Neural cell (in vitro differentiated cells): ENCODE measurements around the gene SH3YL1. TPM values are rescaled to one million over a fixed set of nuclear protein-coding genes. Genes with fewer than 3 reads are reported as not detected.

Experiments used
- H2AFZ ChIP-seq: fragments of 200-600, 300-800 bp; sonication (generic), shearing (Covaris generic); 2 replicates; pipeline ENCODE4 v1.6.0; 2014; ENCODE audit warnings: low read depth, mild to moderate bottlenecking, antibody characterized with exemption, low read length, moderate library complexity
- H3F3A ChIP-seq: fragments of 200-600 bp; shearing (Covaris generic); 2 replicates; pipeline ENCODE4 v1.6.1; 2016; ENCODE audit warnings: mild to moderate bottlenecking, moderate library complexity, mixed read lengths, antibody characterized with exemption, low read length; ENCODE audit not compliant: insufficient read depth, poor library complexity, severe bottlenecking
- H3K27ac ChIP-seq: fragments of 200-600, 300-800 bp; sonication (generic), shearing (Covaris generic); 2 replicates; pipeline ENCODE4 v1.5.1; 2014; ENCODE audit warnings: mild to moderate bottlenecking, low read length, moderate library complexity
- H3K27me3 ChIP-seq: fragments of 300-800, 200-600 bp; sonication (generic), shearing (Covaris generic); 2 replicates; pipeline ENCODE4 v1.6.0; 2014; ENCODE audit warnings: mild to moderate bottlenecking, low read depth, low read length, moderate library complexity; ENCODE audit not compliant: insufficient read depth
- H3K36me3 ChIP-seq: fragments of 300-800, 200-600 bp; sonication (generic), shearing (Covaris generic); 2 replicates; pipeline ENCODE4 v1.5.1; 2014; ENCODE audit warnings: mild to moderate bottlenecking, antibody characterized with exemption, low read length, moderate library complexity; ENCODE audit not compliant: insufficient read depth
- H3K4me2 ChIP-seq: fragments of 300-800, 200-600 bp; sonication (generic), shearing (Covaris generic); 2 replicates; pipeline ENCODE4 v1.6.0; 2014; ENCODE audit warnings: mild to moderate bottlenecking, low read length
- H3K4me3 ChIP-seq: fragments of 300-800, 200-600 bp; sonication (generic), shearing (Covaris generic); 2 replicates; pipeline ENCODE4 v1.5.1; 2014; ENCODE audit warnings: mild to moderate bottlenecking, low read length, moderate library complexity
- H3K79me2 ChIP-seq: fragments of 200-600 bp; shearing (Covaris generic); replicated peaks from 2 replicates; pipeline ENCODE4 v1.6.0; 2014; ENCODE audit warnings: mild to moderate bottlenecking, low read length, moderate library complexity; ENCODE audit not compliant: insufficient read depth
- H3K9ac ChIP-seq: fragments of 300-800, 200-600 bp; sonication (generic), shearing (Covaris generic); 2 replicates; pipeline ENCODE4 v1.6.1; 2016; ENCODE audit warnings: mild to moderate bottlenecking, low read length, mixed read lengths
- H3K9me2 ChIP-seq: fragments of 200-600 bp; shearing (Covaris generic); 2 replicates; pipeline ENCODE4 v1.6.1; 2016; ENCODE audit warnings: mild to moderate bottlenecking, low read length, mixed read lengths; ENCODE audit not compliant: insufficient read depth
- H3K9me3 ChIP-seq: fragments of 200-600, 300-800 bp; sonication (generic), shearing (Covaris generic); 2 replicates; pipeline ENCODE4 v1.6.1; 2016; ENCODE audit warnings: mild to moderate bottlenecking, mixed run types, low read length, moderate library complexity, mixed read lengths
- H4K20me1 ChIP-seq: fragments of 200-600 bp; shearing (Covaris generic); 2 replicates; pipeline ENCODE4 v1.6.1; 2016; ENCODE audit warnings: mild to moderate bottlenecking, mixed run types; ENCODE audit not compliant: insufficient read depth
- EP300 ChIP-seq: fragments of 450-650 bp; conservative IDR thresholded peaks from 2 replicates; pipeline ENCODE4 v1.6.1; 2014; ENCODE audit warnings: antibody characterized with exemption, mild to moderate bottlenecking, moderate library complexity; ENCODE audit not compliant: poor library complexity, severe bottlenecking
- EZH2 ChIP-seq: fragments of 200-600, 300-800 bp; shearing (Covaris generic), sonication (generic); IDR thresholded peaks from 2 replicates; pipeline ENCODE4 v1.6.1; 2014; ENCODE audit warnings: antibody characterized with exemption, low read length, borderline replicate concordance, mild to moderate bottlenecking; ENCODE audit not compliant: insufficient read depth, poor library complexity, severe bottlenecking
- MXI1 ChIP-seq: fragments of 450-650 bp; conservative IDR thresholded peaks from 2 replicates; pipeline ENCODE4 v1.6.1; 2014; ENCODE audit warnings: antibody characterized with exemption, mild to moderate bottlenecking; ENCODE audit not compliant: poor library complexity, severe bottlenecking
- POLR2AphosphoS5 ChIP-seq: IDR thresholded peaks from 2 replicates; pipeline ENCODE4 v1.6.1; 2012
- RAD21 ChIP-seq: fragments of 450-650 bp; conservative IDR thresholded peaks from 2 replicates; pipeline ENCODE4 v1.6.1; 2014; ENCODE audit warnings: antibody characterized with exemption, mild to moderate bottlenecking, moderate library complexity
- SMC3 ChIP-seq: fragments of 450-650 bp; conservative IDR thresholded peaks from 2 replicates; pipeline ENCODE4 v1.6.1; 2014; ENCODE audit warnings: antibody characterized with exemption, mild to moderate bottlenecking, moderate library complexity; ENCODE audit not compliant: poor library complexity
- TAF1 ChIP-seq: IDR thresholded peaks from 2 replicates; pipeline ENCODE4 v1.6.1; 2012; ENCODE audit warnings: low read depth
- polyA plus RNA-seq: library from polyadenylated mRNA; depleted of rRNA; stranded (reverse); fragments of >200 nt; gene quantifications from 2 replicates; pipeline ENCODE4 v1.2.3, GENCODE V29; 2014
- TF ChIP-seq, protein P1 (sequence below): fragments of 450-650 bp; IDR thresholded peaks from 2 replicates; pipeline ENCODE4 v1.5.1; 2014; ENCODE audit warnings: antibody characterized with exemption, mild to moderate bottlenecking, moderate library complexity; ENCODE audit not compliant: poor library complexity, severe bottlenecking
- TF ChIP-seq, protein P2 (sequence below): IDR thresholded peaks from 2 replicates; pipeline ENCODE4 v1.6.1; 2012; ENCODE audit warnings: borderline replicate concordance

Gene SH3YL1
- polyA plus RNA-seq, 1 donor from 2014 or later, result 70.6 TPM

DNA sequence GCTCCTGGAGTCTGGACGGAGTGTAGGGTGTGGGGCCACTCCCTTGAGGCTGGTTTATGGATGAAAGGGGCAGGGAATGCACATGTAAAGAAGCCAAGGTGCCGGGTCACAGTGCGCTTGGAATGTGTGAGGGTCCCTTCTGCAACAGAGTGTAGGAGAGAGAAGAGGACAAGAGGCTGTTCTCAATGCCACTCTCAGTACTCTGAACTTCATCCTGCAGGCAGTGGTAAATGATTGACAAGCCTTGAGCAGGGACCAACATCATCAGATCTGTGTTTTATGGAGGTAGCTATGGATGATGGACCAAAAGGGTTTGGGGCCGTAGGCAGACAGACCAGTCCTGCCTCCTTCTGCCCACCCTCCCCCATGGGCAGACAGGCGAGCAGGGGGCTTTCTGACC lies 31.3 kb upstream of the SH3YL1 start:
- no peaks in the 10 kb centered on the region for H3K36me3 ChIP-seq
- H2AFZ ChIP-seq, result no peak overlapping the region
- no peaks in the 10 kb centered on the region for H3K9me3 ChIP-seq
- no peaks in the 10 kb centered on the region for H3K79me2 ChIP-seq
- H3K27me3 ChIP-seq, result peaks cover 21% of the 10 kb centered on the region
- H3K9ac ChIP-seq, result no peak overlapping the region
- no peak overlapping the region for H3K4me2 ChIP-seq
- no peaks in the 10 kb centered on the region for H4K20me1 ChIP-seq
- TF ChIP-seq RAD21 (no peak), EZH2 (no peak), MXI1 (no peak), POLR2AphosphoS5 (no peak), EP300 (no peak), SMC3 (no peak), TAF1 (no peak)
- TF ChIP-seq, protein P1, sequence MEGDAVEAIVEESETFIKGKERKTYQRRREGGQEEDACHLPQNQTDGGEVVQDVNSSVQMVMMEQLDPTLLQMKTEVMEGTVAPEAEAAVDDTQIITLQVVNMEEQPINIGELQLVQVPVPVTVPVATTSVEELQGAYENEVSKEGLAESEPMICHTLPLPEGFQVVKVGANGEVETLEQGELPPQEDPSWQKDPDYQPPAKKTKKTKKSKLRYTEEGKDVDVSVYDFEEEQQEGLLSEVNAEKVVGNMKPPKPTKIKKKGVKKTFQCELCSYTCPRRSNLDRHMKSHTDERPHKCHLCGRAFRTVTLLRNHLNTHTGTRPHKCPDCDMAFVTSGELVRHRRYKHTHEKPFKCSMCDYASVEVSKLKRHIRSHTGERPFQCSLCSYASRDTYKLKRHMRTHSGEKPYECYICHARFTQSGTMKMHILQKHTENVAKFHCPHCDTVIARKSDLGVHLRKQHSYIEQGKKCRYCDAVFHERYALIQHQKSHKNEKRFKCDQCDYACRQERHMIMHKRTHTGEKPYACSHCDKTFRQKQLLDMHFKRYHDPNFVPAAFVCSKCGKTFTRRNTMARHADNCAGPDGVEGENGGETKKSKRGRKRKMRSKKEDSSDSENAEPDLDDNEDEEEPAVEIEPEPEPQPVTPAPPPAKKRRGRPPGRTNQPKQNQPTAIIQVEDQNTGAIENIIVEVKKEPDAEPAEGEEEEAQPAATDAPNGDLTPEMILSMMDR, result no peak
- TF ChIP-seq, protein P2, sequence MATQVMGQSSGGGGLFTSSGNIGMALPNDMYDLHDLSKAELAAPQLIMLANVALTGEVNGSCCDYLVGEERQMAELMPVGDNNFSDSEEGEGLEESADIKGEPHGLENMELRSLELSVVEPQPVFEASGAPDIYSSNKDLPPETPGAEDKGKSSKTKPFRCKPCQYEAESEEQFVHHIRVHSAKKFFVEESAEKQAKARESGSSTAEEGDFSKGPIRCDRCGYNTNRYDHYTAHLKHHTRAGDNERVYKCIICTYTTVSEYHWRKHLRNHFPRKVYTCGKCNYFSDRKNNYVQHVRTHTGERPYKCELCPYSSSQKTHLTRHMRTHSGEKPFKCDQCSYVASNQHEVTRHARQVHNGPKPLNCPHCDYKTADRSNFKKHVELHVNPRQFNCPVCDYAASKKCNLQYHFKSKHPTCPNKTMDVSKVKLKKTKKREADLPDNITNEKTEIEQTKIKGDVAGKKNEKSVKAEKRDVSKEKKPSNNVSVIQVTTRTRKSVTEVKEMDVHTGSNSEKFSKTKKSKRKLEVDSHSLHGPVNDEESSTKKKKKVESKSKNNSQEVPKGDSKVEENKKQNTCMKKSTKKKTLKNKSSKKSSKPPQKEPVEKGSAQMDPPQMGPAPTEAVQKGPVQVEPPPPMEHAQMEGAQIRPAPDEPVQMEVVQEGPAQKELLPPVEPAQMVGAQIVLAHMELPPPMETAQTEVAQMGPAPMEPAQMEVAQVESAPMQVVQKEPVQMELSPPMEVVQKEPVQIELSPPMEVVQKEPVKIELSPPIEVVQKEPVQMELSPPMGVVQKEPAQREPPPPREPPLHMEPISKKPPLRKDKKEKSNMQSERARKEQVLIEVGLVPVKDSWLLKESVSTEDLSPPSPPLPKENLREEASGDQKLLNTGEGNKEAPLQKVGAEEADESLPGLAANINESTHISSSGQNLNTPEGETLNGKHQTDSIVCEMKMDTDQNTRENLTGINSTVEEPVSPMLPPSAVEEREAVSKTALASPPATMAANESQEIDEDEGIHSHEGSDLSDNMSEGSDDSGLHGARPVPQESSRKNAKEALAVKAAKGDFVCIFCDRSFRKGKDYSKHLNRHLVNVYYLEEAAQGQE, result no peak
- H3K27ac ChIP-seq, result no peak overlapping the region
- no peaks in the 10 kb centered on the region for H3F3A ChIP-seq
- H3K9me2 ChIP-seq, result no peaks in the 10 kb centered on the region
- H3K4me3 ChIP-seq, result no peak overlapping the region

DNA sequence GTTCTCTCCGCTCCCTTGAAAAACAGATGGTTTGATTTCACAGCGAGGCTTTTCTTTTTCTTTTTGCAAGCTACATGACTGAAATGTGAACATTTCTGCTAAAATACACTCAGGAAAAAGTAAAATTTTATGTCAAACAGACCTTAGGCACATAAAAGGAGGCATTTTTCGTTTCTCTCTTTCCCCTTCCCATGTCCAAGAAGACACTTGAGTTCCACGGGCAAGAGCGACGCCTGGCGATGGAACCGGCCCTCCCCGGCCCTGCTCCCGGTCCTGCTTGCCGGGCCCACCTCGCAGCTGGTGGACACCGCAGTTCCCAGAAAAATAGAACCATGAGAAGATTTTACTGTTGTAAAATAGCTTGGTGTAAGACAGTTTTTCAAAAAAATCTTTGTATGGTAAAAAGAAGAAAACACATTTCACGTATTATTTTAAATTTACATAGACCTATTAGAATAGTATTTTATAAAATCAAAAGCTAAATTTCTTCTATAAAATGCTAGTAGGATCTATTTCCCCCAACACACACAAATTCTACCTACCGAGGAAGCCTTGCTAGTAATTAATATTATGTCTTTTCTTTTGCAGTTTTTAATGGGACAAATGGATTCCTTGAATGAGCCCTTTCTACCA lies 26.4 kb upstream of the SH3YL1 start:
- no peak overlapping the region for H3K27ac ChIP-seq
- H3K9ac ChIP-seq, result no peak overlapping the region
- H3K4me2 ChIP-seq, result no peak overlapping the region
- H4K20me1 ChIP-seq, result no peaks in the 10 kb centered on the region
- H3K4me3 ChIP-seq, result peak overlapping the region; percentile 59
- H3F3A ChIP-seq, result peaks cover 2% of the 10 kb centered on the region
- peaks cover 63% of the 10 kb centered on the region for H3K27me3 ChIP-seq
- no peak overlapping the region for H2AFZ ChIP-seq
- no peaks in the 10 kb centered on the region for H3K9me3 ChIP-seq
- TF ChIP-seq RAD21 (peak; percentile 69), EZH2 (no peak), SMC3 (peak; percentile 70)
- TF ChIP-seq, protein P1, result peak; percentile 65
- no peaks in the 10 kb centered on the region for H3K79me2 ChIP-seq
- H3K36me3 ChIP-seq, result no peaks in the 10 kb centered on the region
- no peaks in the 10 kb centered on the region for H3K9me2 ChIP-seq
